Astrocyte (in vitro differentiated cells and primary cell): ENCODE measurements around the gene CRISPLD2. TPM values are rescaled to one million over a fixed set of nuclear protein-coding genes. Genes with fewer than 3 reads are reported as not detected.
A peak's percentile ranks its signal among the peaks of the same experiment; 100 is the strongest.

Experiments used
- DNase-seq: peaks from one replicate; pipeline ENCODE4 v3.0.0-alpha.2; 2010; ENCODE audit warnings: low read depth
- FAIRE-seq: peaks from 2 replicates; lab custom pipeline; 2011; peaks lifted over from hg19 to GRCh38; lab: Jason Lieb, UNC
- H2AFZ ChIP-seq: 2 replicates; pipeline ENCODE4 v1.6.0; 2012; ENCODE audit warnings: low read depth, low read length, inconsistent platforms
- H3K27ac ChIP-seq: 2 replicates; pipeline ENCODE4 v1.5.1; 2011; ENCODE audit warnings: low read depth, low read length, inconsistent platforms
- H3K27me3 ChIP-seq: 2 replicates; pipeline ENCODE4 v1.6.0; 2011; ENCODE audit warnings: low read length, inconsistent platforms; ENCODE audit not compliant: insufficient read depth
- H3K36me3 ChIP-seq: 2 replicates; pipeline ENCODE4 v1.5.1; 2011; ENCODE audit warnings: low read length, inconsistent platforms; ENCODE audit not compliant: insufficient read depth
- H3K4me1 ChIP-seq: 2 replicates; pipeline ENCODE4 v1.5.1; 2011; ENCODE audit warnings: low read length, inconsistent platforms; ENCODE audit not compliant: insufficient read depth
- H3K4me2 ChIP-seq: 2 replicates; pipeline ENCODE4 v1.6.0; 2012; ENCODE audit warnings: low read length, inconsistent platforms
- H3K4me3 ChIP-seq: 2 replicates; pipeline ENCODE4 v1.5.1; 2011; ENCODE audit warnings: low read depth, mild to moderate bottlenecking, low read length, inconsistent platforms; ENCODE audit not compliant: insufficient read depth
- H3K79me2 ChIP-seq: 2 replicates; pipeline ENCODE4 v1.6.0; 2012; ENCODE audit warnings: mild to moderate bottlenecking, low read length, inconsistent platforms; ENCODE audit not compliant: insufficient read depth
- H3K9ac ChIP-seq: 2 replicates; pipeline ENCODE4 v1.6.0; 2012; ENCODE audit warnings: mild to moderate bottlenecking, low read length, inconsistent platforms
- H3K9me3 ChIP-seq: 2 replicates; pipeline ENCODE4 v1.5.1; 2012; ENCODE audit warnings: low read depth, mild to moderate bottlenecking, low read length, inconsistent platforms; ENCODE audit not compliant: insufficient read depth
- H4K20me1 ChIP-seq: 2 replicates; pipeline ENCODE4 v1.6.0; 2012; ENCODE audit warnings: low read length, inconsistent platforms; ENCODE audit not compliant: insufficient read depth
- H3K27ac Mint-ChIP-seq: one replicate; pipeline ENCODE4 v1.8.0; 2021; ENCODE audit warnings: mild to moderate bottlenecking, mixed read lengths; ENCODE audit not compliant: unreplicated experiment
- H3K27me3 Mint-ChIP-seq: one replicate; pipeline ENCODE4 v1.8.0; 2021; ENCODE audit warnings: low read depth, mixed read lengths; ENCODE audit not compliant: unreplicated experiment
- H3K36me3 Mint-ChIP-seq: one replicate; pipeline ENCODE4 v1.8.0; 2021; ENCODE audit warnings: low read depth, mixed read lengths; ENCODE audit not compliant: unreplicated experiment
- H3K4me1 Mint-ChIP-seq: one replicate; pipeline ENCODE4 v1.8.0; 2021; ENCODE audit warnings: low read depth, mixed read lengths; ENCODE audit not compliant: unreplicated experiment
- H3K4me3 Mint-ChIP-seq: one replicate; pipeline ENCODE4 v1.8.0; 2021; ENCODE audit warnings: mild to moderate bottlenecking, moderate library complexity, mixed read lengths; ENCODE audit not compliant: unreplicated experiment
- H3K9me3 Mint-ChIP-seq: one replicate; pipeline ENCODE4 v1.8.0; 2021; ENCODE audit warnings: mild to moderate bottlenecking, mixed read lengths; ENCODE audit not compliant: unreplicated experiment
- EZH2 ChIP-seq: IDR thresholded peaks from 2 replicates; pipeline ENCODE4 v1.6.1; 2012; ENCODE audit warnings: mild to moderate bottlenecking, low read length, inconsistent platforms; ENCODE audit not compliant: insufficient read depth
- total RNA-seq: library from RNA; stranded (reverse); gene quantifications from 2 replicates; pipeline ENCODE4 v1.2.1, GENCODE V29; 2021
- TF ChIP-seq, protein P1 (sequence below): IDR thresholded peaks from 2 replicates; pipeline ENCODE4 v1.5.1; 2011; ENCODE audit warnings: low read depth, mild to moderate bottlenecking, inconsistent platforms, low read length, moderate library complexity; ENCODE audit not compliant: insufficient read depth

Gene CRISPLD2
- total RNA-seq, 1 donor from 2014 or later: 1.8 TPM

GRCh38 chr16:84828322-84828721, 8.5 kb downstream of the CRISPLD2 start:
- Histone ChIP-seq H2AFZ (no peak overlapping the region), H3K27ac (no peak overlapping the region), H3K4me1 (peaks cover 32% of the 10 kb centered on the region), H4K20me1 (no peaks in the 10 kb centered on the region), H3K4me2 (no peak overlapping the region), H3K4me3 (no peak overlapping the region), H3K27me3 (no peaks in the 10 kb centered on the region), H3K9me3 (no peaks in the 10 kb centered on the region), H3K9ac (no peak overlapping the region), H3K79me2 (peaks cover 2% of the 10 kb centered on the region), H3K36me3 (no peaks in the 10 kb centered on the region)
- Mint-ChIP-seq H3K27me3 (peaks cover 36% of the 10 kb centered on the region), H3K36me3 (no peaks in the 10 kb centered on the region), H3K27ac (no peak overlapping the region), H3K4me3 (no peak overlapping the region), H3K4me1 (peaks cover 14% of the 10 kb centered on the region), H3K9me3 (no peaks in the 10 kb centered on the region)
- TF ChIP-seq, protein P1, sequence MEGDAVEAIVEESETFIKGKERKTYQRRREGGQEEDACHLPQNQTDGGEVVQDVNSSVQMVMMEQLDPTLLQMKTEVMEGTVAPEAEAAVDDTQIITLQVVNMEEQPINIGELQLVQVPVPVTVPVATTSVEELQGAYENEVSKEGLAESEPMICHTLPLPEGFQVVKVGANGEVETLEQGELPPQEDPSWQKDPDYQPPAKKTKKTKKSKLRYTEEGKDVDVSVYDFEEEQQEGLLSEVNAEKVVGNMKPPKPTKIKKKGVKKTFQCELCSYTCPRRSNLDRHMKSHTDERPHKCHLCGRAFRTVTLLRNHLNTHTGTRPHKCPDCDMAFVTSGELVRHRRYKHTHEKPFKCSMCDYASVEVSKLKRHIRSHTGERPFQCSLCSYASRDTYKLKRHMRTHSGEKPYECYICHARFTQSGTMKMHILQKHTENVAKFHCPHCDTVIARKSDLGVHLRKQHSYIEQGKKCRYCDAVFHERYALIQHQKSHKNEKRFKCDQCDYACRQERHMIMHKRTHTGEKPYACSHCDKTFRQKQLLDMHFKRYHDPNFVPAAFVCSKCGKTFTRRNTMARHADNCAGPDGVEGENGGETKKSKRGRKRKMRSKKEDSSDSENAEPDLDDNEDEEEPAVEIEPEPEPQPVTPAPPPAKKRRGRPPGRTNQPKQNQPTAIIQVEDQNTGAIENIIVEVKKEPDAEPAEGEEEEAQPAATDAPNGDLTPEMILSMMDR: no peak
- no peak for TF ChIP-seq EZH2
- FAIRE-seq (no peak), DNase-seq (no peak)

GRCh38 chr16:84829168-84829965, 9.6 kb downstream of the CRISPLD2 start:
- Mint-ChIP-seq H3K4me3 (no peak overlapping the region), H3K27me3 (peaks cover 33% of the 10 kb centered on the region), H3K36me3 (no peaks in the 10 kb centered on the region), H3K27ac (no peak overlapping the region), H3K4me1 (peaks cover 14% of the 10 kb centered on the region), H3K9me3 (no peaks in the 10 kb centered on the region)
- Histone ChIP-seq H3K9ac (peak overlapping the region; percentile 50), H3K9me3 (no peaks in the 10 kb centered on the region), H4K20me1 (no peaks in the 10 kb centered on the region), H3K27me3 (no peaks in the 10 kb centered on the region), H3K4me2 (peak overlapping the region; percentile 39), H3K4me1 (peaks cover 39% of the 10 kb centered on the region), H3K36me3 (no peaks in the 10 kb centered on the region), H3K4me3 (no peak overlapping the region), H3K79me2 (no peaks in the 10 kb centered on the region), H3K27ac (peak overlapping the region; percentile 51), H2AFZ (no peak overlapping the region)
- TF ChIP-seq, protein P1: no peak
- DNase-seq (peak; percentile 93), FAIRE-seq (peak; percentile 41)

DNA sequence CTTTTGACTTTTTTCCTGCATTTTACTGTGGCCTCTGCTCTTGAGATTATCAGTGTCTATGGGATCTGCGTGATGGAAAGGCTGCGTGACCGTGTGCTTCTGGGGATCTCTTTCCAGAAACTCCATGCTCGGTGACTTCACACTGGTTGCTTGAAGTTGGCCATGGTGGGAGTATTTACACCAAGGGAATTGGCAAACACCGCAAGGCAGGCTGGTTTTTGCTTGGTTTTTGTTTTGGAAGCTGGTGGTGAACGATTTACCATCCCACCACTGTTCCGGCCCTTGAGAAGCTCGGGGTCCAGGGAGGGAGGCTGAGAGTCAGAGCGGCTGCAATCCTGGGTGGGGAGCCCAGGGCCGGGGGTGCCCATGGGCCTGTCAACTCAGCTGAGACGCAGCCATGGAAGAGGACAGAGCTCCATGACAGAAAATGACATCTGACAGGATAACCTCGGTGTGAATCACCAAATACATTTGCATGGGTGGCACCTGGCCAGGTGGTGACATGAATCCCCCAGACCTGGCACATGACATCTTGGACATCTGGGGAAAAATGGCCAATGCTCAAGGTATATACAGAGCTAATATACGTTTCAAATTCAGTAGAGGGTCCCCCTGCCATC, 11.1 kb downstream of the CRISPLD2 start:
- peaks cover 18% of the 10 kb centered on the region for H3K4me1 Mint-ChIP-seq

More for the DNA sequence above, 11.1 kb downstream of the CRISPLD2 start:
- DNase-seq (no peak), FAIRE-seq (no peak)
- H4K20me1 ChIP-seq: no peaks in the 10 kb centered on the region
- no peaks in the 10 kb centered on the region for H3K36me3 Mint-ChIP-seq
- H3K4me2 ChIP-seq: no peak overlapping the region
- no peak overlapping the region for H3K4me3 Mint-ChIP-seq
- no peak overlapping the region for H3K27ac Mint-ChIP-seq
- TF ChIP-seq, protein P1: no peak
- no peak for TF ChIP-seq EZH2
- no peak overlapping the region for H3K27ac ChIP-seq
- no peaks in the 10 kb centered on the region for H3K9me3 ChIP-seq
- no peaks in the 10 kb centered on the region for H3K9me3 Mint-ChIP-seq
- no peaks in the 10 kb centered on the region for H3K27me3 ChIP-seq
- H3K4me3 ChIP-seq: no peak overlapping the region
- peaks cover 47% of the 10 kb centered on the region for H3K4me1 ChIP-seq
- no peak overlapping the region for H3K9ac ChIP-seq
- no peak overlapping the region for H2AFZ ChIP-seq
- peaks cover 21% of the 10 kb centered on the region for H3K27me3 Mint-ChIP-seq
- H3K79me2 ChIP-seq: no peaks in the 10 kb centered on the region
- H3K36me3 ChIP-seq: no peaks in the 10 kb centered on the region
